H1 (cell line): Measurements from ENCODE around the gene MAP6. TPM values are rescaled to one million over a fixed set of nuclear protein-coding genes. Genes with fewer than 3 reads are reported as not detected.

Experiments
- CTCF ChIA-PET: fragments of 300-600 bp; sonication (Branson Sonifier 250); formaldehyde crosslinking; loops from one replicate; lab custom pipeline; 2021; ENCODE audit not compliant: partially characterized antibody; lab: Charles Lee
- POLR2A ChIA-PET: fragments of 300-600 bp; sonication (Branson Sonifier 250); formaldehyde crosslinking; loops from one replicate; lab custom pipeline; 2021; ENCODE audit warnings: inconsistent platforms; ENCODE audit not compliant: partially characterized antibody; lab: Charles Lee
- DNase-seq, 2 experiments: peaks; one replicate each; pipeline versions ENCODE4 v3.0.0 to v3.0.0-alpha.2; 2010 to 2022; ENCODE audit warnings: low spot score in 2 of 2, low read depth in 1 of 2, mixed read lengths in 1 of 2
- FAIRE-seq: peaks from 2 replicates; lab custom pipeline; 2011; peaks lifted over from hg19 to GRCh38; lab: Jason Lieb, UNC
- H2AFZ ChIP-seq: 2 replicates; pipeline ENCODE4 v1.8.1; 2012; ENCODE audit warnings: low read length, inconsistent platforms
- H2AK5ac ChIP-seq: 2 replicates; pipeline ENCODE4 v1.6.1; 2013; ENCODE audit warnings: low read depth, low read length
- H2BK120ac ChIP-seq: replicated peaks from 2 replicates; pipeline ENCODE3; 2013; ENCODE audit warnings: low read depth, low read length, inconsistent platforms
- H2BK12ac ChIP-seq: 2 replicates; pipeline ENCODE4 v1.6.1; 2013; ENCODE audit warnings: low read depth, low read length
- H2BK15ac ChIP-seq: 2 replicates; pipeline ENCODE4 v1.6.1; 2013; ENCODE audit warnings: low read length
- H2BK20ac ChIP-seq: 2 replicates; pipeline ENCODE4 v1.6.1; 2013; ENCODE audit warnings: low read length
- H2BK5ac ChIP-seq: 2 replicates; pipeline ENCODE4 v1.6.1; 2013; ENCODE audit warnings: low read depth, low read length
- H3K14ac ChIP-seq: 2 replicates; pipeline ENCODE4 v1.6.1; 2013; ENCODE audit warnings: inconsistent platforms; ENCODE audit not compliant: insufficient read length
- H3K18ac ChIP-seq: 2 replicates; pipeline ENCODE4 v1.6.1; 2013; ENCODE audit warnings: low read length; ENCODE audit errors: extremely low read depth
- H3K23ac ChIP-seq: 2 replicates; pipeline ENCODE4 v1.6.1; 2013; ENCODE audit warnings: inconsistent platforms; ENCODE audit not compliant: insufficient read length
- H3K23me2 ChIP-seq: 2 replicates; pipeline ENCODE4 v1.6.1; 2013; ENCODE audit warnings: low read depth, low read length
- H3K27ac ChIP-seq: 2 replicates; pipeline ENCODE4 v1.6.1; 2011; ENCODE audit warnings: low read depth, low read length, inconsistent platforms
- H3K27me3 ChIP-seq, 4 experiments: replicated peaks in 1 of 4; 1 replicate in 1 of 4; 2 replicates in 3 of 4; pipeline versions ENCODE4 v1.6.1 to v1.8.1; 2011 to 2013; ENCODE audit warnings: low read length in 3 of 4, mild to moderate bottlenecking in 3 of 4, inconsistent platforms in 2 of 4, mixed read lengths in 2 of 4, moderate library complexity in 1 of 4; ENCODE audit not compliant: control insufficient read depth in 3 of 4, insufficient read depth in 3 of 4; ENCODE audit errors: extremely low read depth in 1 of 4
- H3K36me3 ChIP-seq, 4 experiments: 2 replicates each; pipeline versions ENCODE4 v1.6.1 to v1.8.1; 2011 to 2013; ENCODE audit warnings: mild to moderate bottlenecking in 4 of 4, low read length in 3 of 4, moderate library complexity in 2 of 4, control low read depth in 1 of 4, inconsistent platforms in 1 of 4; ENCODE audit not compliant: insufficient read depth in 4 of 4, control insufficient read depth in 2 of 4
- H3K4ac ChIP-seq: replicated peaks from 2 replicates; pipeline ENCODE3; 2013; ENCODE audit warnings: low read length, low read depth, mixed read lengths, inconsistent platforms; ENCODE audit not compliant: insufficient read length
- H3K4me1 ChIP-seq, 4 experiments: replicated peaks in 1 of 4; 1 replicate in 1 of 4; 2 replicates in 3 of 4; pipeline versions ENCODE4 v1.6.1 to v1.8.1; 2011 to 2013; ENCODE audit warnings: low read length in 3 of 4, inconsistent platforms in 2 of 4, mixed read lengths in 1 of 4; ENCODE audit not compliant: insufficient read depth in 4 of 4, control insufficient read depth in 3 of 4
- H3K4me2 ChIP-seq, 2 experiments: 2 replicates each; pipeline versions ENCODE4 v1.6.1 to v1.8.1; 2011 to 2013; ENCODE audit warnings: low read depth in 2 of 2, low read length in 2 of 2, control low read depth in 1 of 2, inconsistent platforms in 1 of 2, mild to moderate bottlenecking in 1 of 2; ENCODE audit not compliant: insufficient read depth in 1 of 2
- H3K4me3 ChIP-seq, 4 experiments: fragments of 200-600, 300-600 bp in 1 of 4; sonication (generic), shearing (Covaris generic), sonication (Bioruptor Twin) in 1 of 4; 2 replicates each; pipeline versions ENCODE4 v1.5.1 to v1.8.1; 2011 to 2016; ENCODE audit warnings: low read length in 4 of 4, low read depth in 3 of 4, control low read depth in 2 of 4, inconsistent platforms in 2 of 4, mild to moderate bottlenecking in 2 of 4, mixed read lengths in 1 of 4, moderate library complexity in 1 of 4; ENCODE audit not compliant: insufficient read depth in 2 of 4; ENCODE audit errors: extremely low read depth in 1 of 4
- H3K56ac ChIP-seq: replicated peaks from 2 replicates; pipeline ENCODE3; 2013; ENCODE audit warnings: low read depth, mild to moderate bottlenecking, mixed read lengths, low read length, inconsistent platforms; ENCODE audit not compliant: insufficient read length
- H3K79me1 ChIP-seq: 2 replicates; pipeline ENCODE4 v1.6.1; 2013; ENCODE audit warnings: low read depth, low read length, control low read depth
- H3K79me2 ChIP-seq, 2 experiments: 2 replicates each; pipeline versions ENCODE4 v1.6.1 to v1.8.1; 2012 to 2013; ENCODE audit warnings: low read length in 2 of 2, mild to moderate bottlenecking in 2 of 2, inconsistent platforms in 1 of 2; ENCODE audit not compliant: insufficient read depth in 2 of 2, control insufficient read depth in 1 of 2
- H3K9ac ChIP-seq, 4 experiments: replicated peaks in 1 of 4; 1 replicate in 1 of 4; 2 replicates in 3 of 4; pipeline versions ENCODE4 v1.6.1 to v1.8.1; 2011 to 2013; ENCODE audit warnings: low read depth in 3 of 4, low read length in 3 of 4, control low read depth in 2 of 4, mild to moderate bottlenecking in 2 of 4, moderate library complexity in 2 of 4, inconsistent platforms in 1 of 4; ENCODE audit errors: extremely low read depth in 1 of 4
- H3K9me3 ChIP-seq, 2 experiments: 2 replicates each; pipeline versions ENCODE4 v1.6.1 to v1.8.1; 2012 to 2013; ENCODE audit warnings: mild to moderate bottlenecking in 2 of 2, moderate library complexity in 2 of 2, control low read depth in 1 of 2, inconsistent platforms in 1 of 2, low read depth in 1 of 2, low read length in 1 of 2, mixed read lengths in 1 of 2; ENCODE audit not compliant: insufficient read depth in 2 of 2
- H4K20me1 ChIP-seq, 2 experiments: replicated peaks in 1 of 2; 2 replicates each; pipeline versions ENCODE3 to v1.8.1; 2011 to 2013; ENCODE audit warnings: inconsistent platforms in 2 of 2, low read length in 2 of 2, mild to moderate bottlenecking in 1 of 2; ENCODE audit not compliant: insufficient read depth in 2 of 2, control insufficient read depth in 1 of 2
- H4K5ac ChIP-seq: 2 replicates; pipeline ENCODE4 v1.6.1; 2013; ENCODE audit warnings: low read length, low read depth, mixed read lengths, inconsistent platforms; ENCODE audit not compliant: insufficient read length
- H4K8ac ChIP-seq: 2 replicates; pipeline ENCODE4 v1.8.0; 2013; ENCODE audit warnings: mild to moderate bottlenecking, moderate library complexity, low read length, inconsistent platforms; ENCODE audit not compliant: insufficient read depth; ENCODE audit errors: extremely low read depth
- H4K91ac ChIP-seq: replicated peaks from 2 replicates; pipeline ENCODE3; 2013; ENCODE audit warnings: low read length, mixed read lengths, inconsistent platforms; ENCODE audit not compliant: insufficient read length
- CREB1 ChIP-seq: IDR thresholded peaks from 2 replicates; pipeline ENCODE4 v1.6.1; 2012; ENCODE audit warnings: inconsistent platforms
- CTCF ChIP-seq, 3 experiments: IDR thresholded peaks; 1 replicate in 2 of 3; 2 replicates in 1 of 3; pipeline versions ENCODE4 v1.5.1 to v1.6.1; 2011; ENCODE audit warnings: low read length in 3 of 3, mild to moderate bottlenecking in 3 of 3, inconsistent platforms in 2 of 3, low read depth in 1 of 3, moderate library complexity in 1 of 3; ENCODE audit not compliant: insufficient read depth in 1 of 3; ENCODE audit errors: control extremely low read depth in 1 of 3
- E2F6 ChIP-seq: IDR thresholded peaks from 2 replicates; pipeline ENCODE4 v1.6.1; 2012; ENCODE audit warnings: inconsistent platforms
- EP300 ChIP-seq, 2 experiments: IDR thresholded peaks; 1 replicate in 1 of 2; 2 replicates in 1 of 2; pipeline ENCODE4 v1.6.1; 2011 to 2012; ENCODE audit warnings: low read depth in 2 of 2, low read length in 2 of 2, mild to moderate bottlenecking in 2 of 2, borderline replicate concordance in 1 of 2, inconsistent platforms in 1 of 2, moderate library complexity in 1 of 2
- RAD21 ChIP-seq, 2 experiments: IDR thresholded peaks in 1 of 2; conservative IDR thresholded peaks in 1 of 2; 2 replicates each; pipeline ENCODE4 v1.6.1; 2011; ENCODE audit warnings: low read depth in 2 of 2, low read length in 2 of 2, improper control_type of control experiment in 1 of 2, inconsistent platforms in 1 of 2, mild to moderate bottlenecking in 1 of 2, moderate library complexity in 1 of 2
- TAF1 ChIP-seq: IDR thresholded peaks from 2 replicates; pipeline ENCODE4 v1.6.1; 2011; ENCODE audit warnings: mild to moderate bottlenecking, low read depth, low read length
- TBP ChIP-seq: IDR thresholded peaks from 2 replicates; pipeline ENCODE4 v1.6.1; 2011; ENCODE audit warnings: low read depth, low read length, improper control_type of control experiment
- WGBS, 2 experiments: shearing (Covaris generic) in 1 of 2; methylation state at CpG; one replicate each; pipeline versions ENCODE4 v1.1.6 to v1.1.7; 2013 to 2015; ENCODE audit warnings: low lambda C conversion rate in 2 of 2, mixed read lengths in 2 of 2, inconsistent platforms in 1 of 2, low coverage in 1 of 2, missing lambda C conversion rate in 1 of 2; ENCODE audit not compliant: insufficient replicate concordance in 2 of 2, insufficient coverage in 1 of 2, insufficient read length in 1 of 2; ENCODE audit errors: extremely low coverage in 1 of 2, missing lambda C conversion rate in 1 of 2; 5-methylcytosine and 5-hydroxymethylcytosine counted together
- polyA plus RNA-seq, 7 experiments: library from polyadenylated mRNA; depleted of rRNA in 3 of 7; stranded (reverse) in 5 of 7; unstranded in 2 of 7; fragments of >200 nt in 5 of 7; fragments of 200-250 nt in 2 of 7; gene quantifications; 1 replicate in 5 of 7; 2 replicates in 1 of 7; 4 replicates in 1 of 7; pipeline versions ENCODE4 v1.2.1 to v1.2.3, GENCODE V29; 2011 to 2013; ENCODE audit warnings: missing spikeins in 2 of 7, mixed read lengths in 2 of 7
- total RNA-seq: library from RNA; stranded (reverse); fragmentation: NEBNext Ultra II Directional; extraction: Animal tissue kit (Norgen Biotek cat#: 25700); gene quantifications from 2 replicates; pipeline ENCODE4 v1.2.1, GENCODE V29; 2021

Gene MAP6
- total and polyA plus RNA-seq, 2 of the 8 experiments (the other 6 are each of a cell fraction or from before 2014, with no cell fraction given) = 0.54 to 0.89 TPM

GRCh38 chr11:75563978-75564552, 104.8 kb downstream of the MAP6 start:
- Histone ChIP-seq H3K79me2 (peaks cover 11 to 68% of the 10 kb centered on the region in 2 experiments), H3K4ac (peak overlapping the region; percentile 97), H4K91ac (peak overlapping the region; percentile 96), H3K9me3 (no peaks in the 10 kb centered on the region), H3K14ac (no peak overlapping the region), H2BK20ac (peak overlapping the region; percentile 98; the same call in 1 of the 2 replicates), H3K4me3 (peak overlapping the region; percentile 62 to 93 (median 84)), H3K27ac (peak overlapping the region; percentile 95), H3K23ac (no peak overlapping the region), H3K56ac (peak overlapping the region; percentile 77), H3K4me2 (peak overlapping the region; percentile 82 to 95), H3K36me3 (peaks cover 17 to 32% (median 27%) of the 10 kb centered on the region in 4 experiments), H2AFZ (no peak overlapping the region), H4K20me1 (peaks cover 10 to 21% of the 10 kb centered on the region in 2 experiments), H4K5ac (peak overlapping the region; percentile 54), H2BK15ac (peak overlapping the region; percentile 99; the same call in 1 of the 2 replicates), H2BK120ac (peak overlapping the region; percentile 71), H3K27me3 (no peaks in the 10 kb centered on the region), H2AK5ac (peak overlapping the region; percentile 82; the same call in 1 of the 2 replicates), H3K23me2 (peaks cover 12% of the 10 kb centered on the region), H3K9ac (peak overlapping the region in 3 of 4 experiments; percentile 70 to 91 (median 89); a peak in 6 of 7 replicates), H3K4me1 (peaks cover 10 to 45% (median 31%) of the 10 kb centered on the region in 4 experiments), H2BK5ac (peak overlapping the region; percentile 96), H4K8ac (peak overlapping the region; percentile 83), H2BK12ac (peak overlapping the region; percentile 68; the same call in 1 of the 2 replicates), H3K18ac (peak overlapping the region; percentile 96), H3K79me1 (peaks cover 12% of the 10 kb centered on the region)
- peak in 1 of 2 experiments; percentile 82 for DNase-seq
- no peak for FAIRE-seq
- ChIA-PET POLR2A (interaction anchor here (0.6 to 35.1 kb wide), 9 partner anchors 1 to 164 kb away, joined by 3 to 1120 read pairs (median 3); partner anchors contain the start of genes GDPD5 and SERPINH1), CTCF (interaction anchor here (0.7 to 17.4 kb wide), 17 partner anchors 4 to 119 kb away, joined by 3 to 344 read pairs (median 6); partner anchors contain the start of genes GDPD5 and SERPINH1)
- WGBS, 2 experiments = 17% methylated on average over 9 of the region's 9 CpGs; no CpG with 5 or more reads in 1 of the 2 experiments
- peak; percentile 66 to 86 (median 70) for TF ChIP-seq CTCF (IDR thresholded peaks at IDR 0.05; ENCODE audit: control extremely low read depth in 1 of 3, insufficient read depth in 1 of 3, low read depth in 1 of 3, low read length in 3 of 3)
- TF ChIP-seq CREB1 = peak; percentile 87
- no peak for TF ChIP-seq E2F6
- peak; percentile 24; the same call in 1 of the 2 replicates for TF ChIP-seq TBP
- peak; percentile 50 to 69 for TF ChIP-seq RAD21 (IDR thresholded peaks at IDR 0.05 in 1 of 2, conservative IDR thresholded peaks at IDR 0.05 in 1 of 2; ENCODE audit: low read depth in 2 of 2, low read length in 2 of 2)
- peak; percentile 66 for TF ChIP-seq TAF1
- TF ChIP-seq EP300 (IDR thresholded peaks at IDR 0.05; ENCODE audit: borderline replicate concordance in 1 of 2, low read depth in 2 of 2, low read length in 2 of 2) = peak in 1 of 2 experiments; percentile 58; a peak in 1 of 3 replicates
